Measurements from ENCODE around the gene HUNK.

The HUNK gene

DNA sequence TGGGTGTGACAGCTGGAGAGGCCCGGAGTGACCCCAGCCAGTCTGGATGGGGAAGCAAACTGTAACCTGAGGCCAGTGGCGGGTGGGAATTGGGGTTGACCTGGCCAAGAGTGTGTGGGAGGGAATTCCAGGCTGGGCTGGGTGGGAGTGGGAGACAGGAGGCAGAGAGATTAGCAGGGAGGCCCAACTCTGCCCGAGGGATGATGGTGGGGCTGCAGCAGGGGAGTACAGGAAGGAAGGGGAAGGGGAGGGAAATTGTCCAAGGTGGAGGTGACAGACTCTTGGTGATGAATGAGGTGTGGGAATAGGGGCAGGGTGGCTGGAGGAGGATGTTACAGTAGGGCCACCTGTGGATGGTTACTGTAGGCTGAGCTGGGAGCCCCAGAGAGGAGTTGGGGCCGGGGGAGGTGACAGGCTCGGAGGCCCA is 40.4 kb downstream of the HUNK start:
- no peak for TF ChIP-seq GATA2 (IDR thresholded peaks at IDR 0.05; ENCODE audit: low read depth, low read length)
- no peak for TF ChIP-seq GATA3 (IDR thresholded peaks at IDR 0.05; ENCODE audit: low read depth, low read length)

DNA sequence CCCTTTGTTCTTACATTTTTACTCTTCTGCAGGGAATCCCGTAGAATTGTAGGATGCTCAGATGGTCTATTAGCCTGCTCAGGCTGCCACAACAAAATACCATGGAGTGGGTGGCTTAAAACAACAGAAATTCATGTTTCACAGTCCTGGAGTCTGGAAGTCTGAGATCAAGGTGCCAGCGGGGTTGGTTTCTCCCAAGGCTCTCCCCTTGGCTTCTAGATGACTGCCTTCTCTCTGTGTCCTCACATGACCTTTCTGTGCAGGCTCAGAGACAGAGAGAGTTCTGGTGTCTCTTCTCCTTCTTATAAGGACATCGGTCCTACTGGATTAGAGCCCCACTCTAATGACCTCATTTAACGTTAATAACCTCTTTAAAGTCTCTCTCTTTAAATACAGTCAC is 41.7 kb downstream of the HUNK start:
- TF ChIP-seq GATA2 (IDR thresholded peaks at IDR 0.05; ENCODE audit: low read depth, low read length): no peak
- no peak for TF ChIP-seq GATA3 (IDR thresholded peaks at IDR 0.05; ENCODE audit: low read depth, low read length)

DNA sequence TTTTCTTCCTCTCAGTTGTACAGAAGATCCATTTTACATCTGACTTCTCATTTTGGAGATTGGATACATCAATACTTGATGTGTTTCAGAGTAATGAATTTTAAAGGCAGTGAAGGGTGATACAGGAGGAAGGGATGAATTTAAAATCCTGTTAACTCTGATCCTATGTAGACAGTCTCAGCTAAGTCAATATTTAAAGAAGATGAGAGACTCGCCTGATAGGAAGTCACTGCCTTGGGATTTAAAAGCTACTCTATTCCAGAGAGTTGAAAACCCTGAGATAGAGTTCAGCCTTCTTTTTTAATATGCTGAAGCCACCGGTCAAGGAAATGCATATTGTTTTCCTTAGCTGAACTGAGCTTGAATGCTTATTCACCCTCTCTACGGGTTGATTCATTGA is 42.7 kb downstream of the HUNK start:
- TF ChIP-seq GATA3 (IDR thresholded peaks at IDR 0.05; ENCODE audit: low read depth, low read length) (no peak), GATA2 (IDR thresholded peaks at IDR 0.05; ENCODE audit: low read depth, low read length) (no peak)

DNA sequence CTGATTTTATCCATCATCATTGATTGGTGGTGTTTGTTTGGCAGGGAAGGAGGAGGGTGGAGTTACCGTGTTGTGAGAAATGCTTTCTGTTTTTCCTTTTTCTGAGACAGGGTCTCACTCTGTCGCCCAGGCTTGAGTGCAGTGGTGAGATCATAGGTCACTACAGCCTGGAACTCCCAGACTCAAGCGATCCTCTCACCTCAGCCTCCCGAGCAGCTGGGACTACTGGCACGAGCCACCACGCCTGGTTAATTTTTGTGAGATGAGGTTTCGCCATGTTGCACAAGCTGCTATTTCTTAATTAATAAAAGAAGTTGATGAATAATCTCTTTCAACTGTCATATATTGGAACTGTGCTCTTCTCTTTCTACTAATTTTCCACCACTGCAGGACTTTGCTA is 44.3 kb downstream of the HUNK start:
- TF ChIP-seq GATA2 (IDR thresholded peaks at IDR 0.05; ENCODE audit: low read depth, low read length) (no peak), GATA3 (IDR thresholded peaks at IDR 0.05; ENCODE audit: low read depth, low read length) (no peak)

DNA sequence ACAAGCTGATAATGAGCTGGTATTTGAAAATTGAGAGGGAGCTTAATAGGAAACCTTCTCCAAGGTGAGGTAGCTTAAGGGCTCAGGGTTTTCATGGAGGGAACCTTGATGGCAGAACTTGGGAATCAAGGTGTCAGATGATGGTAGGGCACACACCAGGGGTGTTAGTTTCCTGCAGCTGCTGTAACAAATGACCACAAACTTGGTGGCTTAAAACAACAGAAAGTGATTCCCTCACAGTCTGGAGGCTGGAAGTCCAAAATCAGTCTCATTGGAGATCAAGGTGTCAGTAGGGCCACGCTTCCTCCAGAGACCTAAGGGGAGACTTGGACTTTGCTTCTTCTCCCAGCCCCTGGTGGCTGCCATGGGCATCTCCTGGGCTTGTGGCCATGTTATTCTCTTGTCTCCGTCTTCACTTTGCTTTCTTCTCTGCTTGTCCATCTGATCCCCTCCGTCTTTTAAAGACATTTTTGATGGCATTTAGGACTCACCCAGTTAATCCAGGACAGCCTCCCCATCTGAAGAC is 45.5 kb downstream of the HUNK start:
- TF ChIP-seq GATA3 (IDR thresholded peaks at IDR 0.05; ENCODE audit: low read depth, low read length) (no peak), GATA2 (IDR thresholded peaks at IDR 0.05; ENCODE audit: low read depth, low read length) (no peak)

DNA sequence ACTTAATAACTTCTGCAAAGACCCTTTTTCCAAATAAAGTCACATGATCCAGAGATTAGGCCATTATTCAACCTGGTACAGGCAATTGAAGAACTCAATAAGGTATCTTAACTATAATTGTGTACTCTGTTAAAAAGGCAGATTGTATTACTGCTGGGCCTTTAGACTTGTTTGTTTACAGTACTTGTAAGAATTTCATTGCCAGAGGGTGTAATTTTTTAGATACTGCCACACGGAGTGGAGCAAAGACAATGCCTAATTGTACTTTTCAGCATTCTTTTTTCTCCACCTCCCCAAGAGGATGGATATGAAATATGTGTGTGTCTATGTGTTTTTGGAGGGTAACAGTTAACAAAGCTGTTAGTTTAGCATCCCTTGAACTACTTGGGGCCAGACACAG is 47.5 kb downstream of the HUNK start:
- TF ChIP-seq GATA2 (IDR thresholded peaks at IDR 0.05; ENCODE audit: low read depth, low read length) (no peak), GATA3 (IDR thresholded peaks at IDR 0.05; ENCODE audit: low read depth, low read length) (no peak)

DNA sequence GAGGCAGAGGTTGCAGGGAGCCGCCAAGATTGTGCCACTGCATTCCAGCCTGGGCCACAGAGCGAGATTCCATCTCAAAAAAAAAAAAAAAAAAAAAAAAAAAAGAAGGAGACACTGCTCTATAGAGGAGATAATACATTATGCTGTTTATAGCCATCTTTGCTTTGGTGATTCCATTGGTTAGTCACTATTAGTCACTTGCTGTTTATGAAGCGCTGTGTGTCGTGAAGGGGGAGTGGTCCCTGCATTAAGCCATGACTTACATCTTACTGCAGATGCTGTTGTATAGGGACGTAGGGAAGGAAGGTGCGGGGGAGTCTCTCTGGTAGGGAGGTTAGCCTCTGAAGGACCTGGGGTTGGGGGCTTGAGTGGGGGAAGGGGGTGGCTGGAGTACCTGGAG is 48.3 kb downstream of the HUNK start:
- no peak for TF ChIP-seq GATA2 (IDR thresholded peaks at IDR 0.05; ENCODE audit: low read depth, low read length)
- TF ChIP-seq GATA3 (IDR thresholded peaks at IDR 0.05; ENCODE audit: low read depth, low read length): no peak

DNA sequence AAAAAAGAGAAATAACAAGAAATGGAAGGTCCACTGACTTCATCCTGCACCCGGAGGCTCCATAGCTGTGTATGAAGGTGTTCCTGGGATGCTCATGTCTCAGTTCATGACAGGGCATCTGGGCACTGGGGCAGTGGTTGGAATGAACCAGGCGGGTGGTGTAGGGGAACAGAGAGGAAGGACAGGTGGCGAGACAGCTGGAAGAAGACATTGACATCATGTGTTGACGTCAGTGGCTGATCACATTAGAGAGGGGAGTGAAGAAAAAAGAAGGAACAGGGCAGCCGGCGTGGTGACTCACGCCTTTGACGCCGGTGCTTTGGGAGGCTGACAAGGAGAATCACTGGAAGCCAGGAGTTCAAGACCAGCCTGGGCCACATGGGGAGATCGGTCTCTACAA is 50.1 kb downstream of the HUNK start:
- TF ChIP-seq GATA2 (IDR thresholded peaks at IDR 0.05; ENCODE audit: low read depth, low read length) (no peak), GATA3 (IDR thresholded peaks at IDR 0.05; ENCODE audit: low read depth, low read length) (no peak)

DNA sequence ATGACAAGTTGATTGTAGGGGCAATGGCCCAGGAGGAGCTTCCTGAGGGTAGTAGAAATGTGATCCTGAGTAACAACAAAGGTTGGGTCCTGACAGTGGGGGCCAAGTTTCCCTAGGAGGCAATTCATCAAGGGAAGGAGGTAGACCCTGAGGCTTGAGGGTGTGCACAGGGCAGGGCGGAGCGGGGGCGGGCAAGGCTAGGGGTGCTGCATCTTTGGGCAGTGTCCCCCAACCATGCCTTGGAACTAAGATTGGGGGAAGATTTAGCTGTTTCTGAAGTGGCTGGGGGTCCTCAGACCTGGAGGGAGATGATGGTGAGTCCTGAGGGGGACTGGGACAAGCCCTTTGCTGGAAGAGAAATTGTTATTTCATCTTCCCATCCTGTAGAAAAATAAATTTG is 50.9 kb downstream of the HUNK start:
- TF ChIP-seq GATA3 (IDR thresholded peaks at IDR 0.05; ENCODE audit: low read depth, low read length) (no peak), GATA2 (IDR thresholded peaks at IDR 0.05; ENCODE audit: low read depth, low read length) (no peak)

DNA sequence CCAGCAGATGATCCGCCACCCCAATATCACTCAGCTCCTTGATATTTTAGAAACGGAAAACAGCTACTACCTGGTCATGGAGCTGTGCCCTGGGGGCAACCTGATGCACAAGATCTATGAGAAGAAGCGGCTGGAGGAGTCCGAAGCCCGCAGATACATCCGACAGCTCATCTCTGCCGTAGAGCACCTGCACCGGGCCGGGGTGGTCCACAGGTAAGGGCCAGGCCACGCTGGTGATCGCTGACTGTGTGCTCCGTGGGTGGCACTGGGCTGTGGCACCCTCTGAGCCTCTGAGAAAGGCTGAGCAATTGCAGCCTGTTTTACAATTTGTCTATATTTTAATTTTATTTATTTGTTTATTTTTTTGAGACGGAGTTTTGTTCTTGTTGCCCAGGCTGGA is 51.7 kb downstream of the HUNK start:
- TF ChIP-seq GATA3 (IDR thresholded peaks at IDR 0.05; ENCODE audit: low read depth, low read length) (no peak), GATA2 (IDR thresholded peaks at IDR 0.05; ENCODE audit: low read depth, low read length) (no peak)

DNA sequence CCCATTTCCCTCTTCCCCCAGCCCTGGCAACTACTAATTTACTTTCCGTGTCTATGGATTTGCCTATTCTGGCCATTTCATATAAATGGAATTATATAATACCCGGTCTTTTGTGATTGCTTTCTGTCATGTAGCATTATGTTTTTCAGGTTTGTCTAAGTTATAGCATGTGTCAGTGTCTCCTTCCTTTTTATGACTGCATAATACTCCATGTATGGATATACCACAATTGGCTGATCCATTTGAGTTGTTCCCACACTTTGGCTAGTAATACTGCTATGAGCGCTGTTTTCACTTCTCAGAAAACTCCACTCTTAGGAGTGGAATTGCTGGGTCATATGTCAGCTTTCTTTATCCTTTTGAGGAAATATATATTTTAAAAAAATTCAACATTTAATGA is 53.7 kb downstream of the HUNK start:
- TF ChIP-seq GATA3 (IDR thresholded peaks at IDR 0.05; ENCODE audit: low read depth, low read length) (no peak), GATA2 (IDR thresholded peaks at IDR 0.05; ENCODE audit: low read depth, low read length) (no peak)

DNA sequence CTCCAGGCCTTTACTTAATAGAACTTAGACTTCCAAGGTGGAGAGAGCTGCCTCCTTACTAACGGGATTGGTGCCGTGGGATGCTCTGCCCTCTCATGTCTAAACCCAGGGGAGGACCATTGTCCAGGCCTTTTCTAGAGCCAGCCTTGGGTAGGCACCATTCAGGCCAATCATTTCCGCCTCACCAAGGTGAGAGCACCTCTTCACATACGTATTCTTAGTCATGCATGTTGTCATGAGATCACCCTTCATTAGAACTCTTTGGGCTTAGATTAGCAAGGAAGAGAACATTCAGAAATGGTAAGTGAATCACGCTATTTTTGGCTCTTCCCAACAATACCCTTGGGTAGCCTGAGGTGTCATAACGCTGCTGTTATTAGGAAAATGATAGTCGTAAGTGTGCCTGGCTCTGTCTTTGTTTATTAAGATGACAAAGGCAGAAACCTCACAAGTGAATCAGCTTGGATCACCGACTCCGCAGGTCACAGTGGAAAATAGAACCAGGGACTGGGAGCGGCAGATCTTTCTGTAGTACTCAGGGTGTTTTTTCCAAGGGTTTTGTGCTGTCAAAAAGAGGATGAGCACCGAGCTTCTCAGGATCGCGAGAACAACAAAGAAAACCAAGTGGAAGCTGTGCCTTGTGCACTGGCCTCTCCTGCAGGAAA is 55.0 kb downstream of the HUNK start:
- TF ChIP-seq GATA3 (IDR thresholded peaks at IDR 0.05; ENCODE audit: low read depth, low read length) (no peak), GATA2 (IDR thresholded peaks at IDR 0.05; ENCODE audit: low read depth, low read length) (no peak)

DNA sequence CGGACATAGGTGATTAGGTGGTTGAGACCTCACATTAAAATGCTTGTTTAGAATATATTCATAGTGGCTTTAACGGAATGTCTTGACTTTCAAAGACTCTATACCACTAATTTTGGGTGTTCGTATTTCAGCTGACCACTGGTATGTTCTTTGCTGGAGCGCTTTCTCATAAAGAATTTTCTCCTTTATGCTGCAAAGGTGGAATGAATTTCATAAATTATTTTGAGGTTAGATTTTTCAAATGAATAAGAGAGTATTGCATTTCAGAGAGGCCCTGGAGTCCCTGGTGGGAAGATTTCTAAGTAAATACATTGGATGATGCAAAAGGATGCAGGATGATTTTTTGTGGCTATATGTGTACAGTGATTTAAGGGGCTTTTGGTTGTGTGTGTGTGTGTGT is 55.8 kb downstream of the HUNK start:
- TF ChIP-seq GATA2 (IDR thresholded peaks at IDR 0.05; ENCODE audit: low read depth, low read length): no peak
- no peak for TF ChIP-seq GATA3 (IDR thresholded peaks at IDR 0.05; ENCODE audit: low read depth, low read length)

DNA sequence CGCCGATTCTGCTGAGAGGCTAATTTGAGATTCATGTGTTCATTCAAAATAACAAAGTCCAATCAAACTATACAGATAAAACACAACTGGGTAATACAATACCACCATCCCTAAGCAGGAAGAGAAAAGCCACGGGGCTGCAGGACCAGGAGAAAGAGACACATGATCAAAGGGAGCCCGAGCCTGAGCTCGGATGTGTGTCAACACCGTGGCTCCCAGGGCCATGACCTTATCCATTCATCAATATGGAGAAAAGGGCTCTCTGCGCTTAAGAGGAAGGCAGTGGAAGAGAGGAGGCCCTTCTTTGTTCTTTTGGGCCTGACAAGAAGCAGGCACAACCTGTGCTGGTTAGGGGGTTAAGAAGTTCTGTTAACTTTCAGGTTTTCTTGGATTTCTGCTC is 56.7 kb downstream of the HUNK start:
- TF ChIP-seq GATA3 (IDR thresholded peaks at IDR 0.05; ENCODE audit: low read depth, low read length) (no peak), GATA2 (IDR thresholded peaks at IDR 0.05; ENCODE audit: low read depth, low read length) (no peak)

DNA sequence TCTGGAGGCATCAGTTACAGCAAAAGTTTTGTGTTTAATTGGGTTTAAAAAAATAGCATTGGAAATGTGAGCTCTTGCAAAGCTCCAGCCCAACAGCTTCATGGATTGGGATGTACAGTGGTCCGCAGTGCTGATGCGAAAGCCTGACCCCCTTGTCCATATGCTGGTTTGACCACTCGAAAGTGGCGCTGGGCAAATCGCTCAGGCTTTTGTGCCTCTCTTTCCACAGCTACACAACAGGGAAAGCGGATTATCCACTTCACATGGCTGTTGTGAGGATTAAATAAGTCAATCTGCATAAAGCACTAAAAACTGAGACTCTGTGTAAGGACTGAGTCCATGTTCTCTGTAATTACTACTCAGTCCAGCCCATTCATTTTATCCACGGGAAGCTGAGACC is 57.2 kb downstream of the HUNK start:
- no peak for TF ChIP-seq GATA3 (IDR thresholded peaks at IDR 0.05; ENCODE audit: low read depth, low read length)
- TF ChIP-seq GATA2 (IDR thresholded peaks at IDR 0.05; ENCODE audit: low read depth, low read length): no peak

Measured in SH-SY5Y (cell line).